Lower lobe of right lung (tissue), 2 donors: Measurements from ENCODE around the gene RBM3. TPM values are rescaled to one million over a fixed set of nuclear protein-coding genes. Genes with fewer than 3 reads are reported as not detected.

ENCODE experiments used
- ATAC-seq, 2 donors: fragments of 200-7000 bp; cut with Tn5 transposase; one replicate each; pipeline ENCODE4 v1.9.1; 2020 to 2022; ENCODE audit warnings: mild to moderate bottlenecking in 2 of 2, moderate library complexity in 2 of 2
- DNase-seq: peaks from one replicate; pipeline ENCODE4 v3.0.0-alpha.2; 2020
- H3K27ac ChIP-seq: fragments of 200-600 bp; one replicate; pipeline ENCODE4 v1.8.0; 2022
- H3K27me3 ChIP-seq: fragments of 200-600 bp; one replicate; pipeline ENCODE4 v1.8.0; 2022; ENCODE audit warnings: low read depth
- H3K36me3 ChIP-seq: fragments of 200-600 bp; one replicate; pipeline ENCODE4 v1.8.0; 2022; ENCODE audit warnings: mild to moderate bottlenecking
- H3K4me1 ChIP-seq: fragments of 200-600 bp; one replicate; pipeline ENCODE4 v1.8.0; 2022
- H3K4me3 ChIP-seq: fragments of 200-600 bp; one replicate; pipeline ENCODE4 v1.8.0; 2022; ENCODE audit warnings: mild to moderate bottlenecking
- H3K9me3 ChIP-seq: fragments of 200-600 bp; one replicate; pipeline ENCODE4 v1.8.0; 2022
- intact Hi-C: fragments of 100-400 bp; cut with DNase I; formaldehyde crosslinking; loops from one replicate; pipeline ENCODE4 v1.11.0; 2022
- total RNA-seq: library from RNA; stranded (reverse); fragmentation: NEBNext Ultra II Directional; extraction: Animal tissue kit (Norgen Biotek cat#: 25700); gene quantifications from one replicate; pipeline ENCODE4 v1.2.1, GENCODE V29; 2021
- TF ChIP-seq, protein P1 (sequence below): fragments of 200-600 bp; IDR thresholded peaks from one replicate; pipeline ENCODE4 v1.8.0; 2022; ENCODE audit warnings: antibody characterized with exemption, mild to moderate bottlenecking
- donor health status: DM: no; HTN: yes; CAD: no; lungs with severe emphysema.

Gene RBM3
- total RNA-seq, 1 donor from 2014 or later = 157 TPM

DNA sequence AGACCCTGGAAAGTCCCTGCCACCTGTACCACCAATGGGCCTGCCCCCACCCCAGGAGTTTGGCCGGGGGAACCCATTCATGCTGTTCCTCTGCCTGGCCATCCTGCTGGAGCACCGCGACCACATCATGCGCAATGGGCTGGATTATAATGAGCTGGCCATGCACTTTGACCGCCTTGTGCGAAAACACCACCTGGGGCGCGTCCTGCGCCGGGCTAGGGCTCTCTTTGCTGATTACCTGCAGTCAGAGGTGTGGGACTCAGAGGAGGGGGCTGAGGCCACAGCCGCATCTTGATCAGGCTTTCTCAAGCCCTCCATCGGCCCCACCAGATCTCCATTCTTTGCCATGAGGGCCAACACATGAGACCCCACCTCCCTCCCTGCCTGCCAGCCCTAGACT, 13.6 kb upstream of the RBM3 start:
- H3K27me3 ChIP-seq = no peaks in the 10 kb centered on the region
- intact Hi-C loops = no loop called here
- DNase-seq (no peak), ATAC-seq (no peak)
- H3K27ac ChIP-seq = no peak overlapping the region
- peaks cover 50% of the 10 kb centered on the region for H3K36me3 ChIP-seq
- H3K9me3 ChIP-seq = no peaks in the 10 kb centered on the region
- TF ChIP-seq, protein P1, sequence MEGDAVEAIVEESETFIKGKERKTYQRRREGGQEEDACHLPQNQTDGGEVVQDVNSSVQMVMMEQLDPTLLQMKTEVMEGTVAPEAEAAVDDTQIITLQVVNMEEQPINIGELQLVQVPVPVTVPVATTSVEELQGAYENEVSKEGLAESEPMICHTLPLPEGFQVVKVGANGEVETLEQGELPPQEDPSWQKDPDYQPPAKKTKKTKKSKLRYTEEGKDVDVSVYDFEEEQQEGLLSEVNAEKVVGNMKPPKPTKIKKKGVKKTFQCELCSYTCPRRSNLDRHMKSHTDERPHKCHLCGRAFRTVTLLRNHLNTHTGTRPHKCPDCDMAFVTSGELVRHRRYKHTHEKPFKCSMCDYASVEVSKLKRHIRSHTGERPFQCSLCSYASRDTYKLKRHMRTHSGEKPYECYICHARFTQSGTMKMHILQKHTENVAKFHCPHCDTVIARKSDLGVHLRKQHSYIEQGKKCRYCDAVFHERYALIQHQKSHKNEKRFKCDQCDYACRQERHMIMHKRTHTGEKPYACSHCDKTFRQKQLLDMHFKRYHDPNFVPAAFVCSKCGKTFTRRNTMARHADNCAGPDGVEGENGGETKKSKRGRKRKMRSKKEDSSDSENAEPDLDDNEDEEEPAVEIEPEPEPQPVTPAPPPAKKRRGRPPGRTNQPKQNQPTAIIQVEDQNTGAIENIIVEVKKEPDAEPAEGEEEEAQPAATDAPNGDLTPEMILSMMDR = no peak
- no peaks in the 10 kb centered on the region for H3K4me1 ChIP-seq
- no peak overlapping the region for H3K4me3 ChIP-seq

DNA sequence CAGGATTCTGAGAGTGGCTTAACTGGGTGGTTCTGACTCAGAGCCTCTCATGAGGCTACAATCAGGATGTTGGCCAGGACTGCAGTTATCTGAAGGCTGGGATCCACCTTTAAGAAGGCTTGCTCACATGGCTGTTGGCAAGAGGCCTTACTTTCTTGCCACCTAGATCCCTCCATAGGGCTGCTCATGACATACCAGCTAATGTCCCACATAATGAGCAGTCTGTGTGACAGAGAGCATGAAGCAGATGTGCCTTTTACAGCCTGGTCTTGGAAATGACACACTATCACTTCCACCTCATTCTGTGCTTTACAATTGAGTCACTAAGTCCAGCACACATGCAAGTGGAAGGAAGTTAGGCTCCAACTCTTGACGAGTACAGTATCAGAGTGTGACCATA, 4.3 kb upstream of the RBM3 start:
- no peaks in the 10 kb centered on the region for H3K9me3 ChIP-seq
- H3K36me3 ChIP-seq = no peaks in the 10 kb centered on the region
- no peaks in the 10 kb centered on the region for H3K4me1 ChIP-seq
- H3K4me3 ChIP-seq = no peak overlapping the region
- TF ChIP-seq, protein P1 = no peak
- ATAC-seq (no peak), DNase-seq (no peak)
- H3K27me3 ChIP-seq = no peaks in the 10 kb centered on the region
- H3K27ac ChIP-seq = no peak overlapping the region
- intact Hi-C loops = no loop called here

DNA sequence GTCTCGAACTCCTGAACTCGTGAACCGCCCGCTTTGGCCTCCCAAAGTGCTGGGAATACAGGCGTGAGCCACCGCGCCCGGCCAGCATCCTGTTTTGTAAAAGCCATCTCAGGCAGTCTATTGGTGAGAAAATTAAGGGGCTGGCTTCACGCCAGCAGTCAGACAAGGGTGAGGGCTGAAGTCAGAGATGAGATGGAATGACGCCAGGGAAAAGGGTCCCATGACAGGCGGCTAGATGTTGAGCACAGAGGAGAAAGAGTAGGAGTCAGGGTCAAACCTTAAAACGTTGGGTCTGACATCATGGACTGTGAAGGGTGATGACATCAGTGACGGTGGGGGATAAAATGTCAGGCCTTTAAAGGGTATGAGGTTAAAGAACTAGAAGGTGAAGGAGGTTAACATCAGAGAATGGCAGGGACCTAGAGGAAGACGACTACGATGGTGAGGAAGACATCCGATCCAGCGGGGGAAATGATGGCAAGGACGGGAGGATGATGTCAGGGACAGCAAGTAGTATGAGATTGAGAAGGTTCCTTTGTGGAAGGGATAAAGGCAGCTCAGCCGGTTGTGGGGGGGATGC, 504 bp upstream of the RBM3 start:
- intact Hi-C loops = no loop called here
- Histone ChIP-seq H3K9me3 (no peaks in the 10 kb centered on the region), H3K27me3 (no peaks in the 10 kb centered on the region), H3K36me3 (peaks cover 38% of the 10 kb centered on the region), H3K4me1 (peaks cover 16% of the 10 kb centered on the region), H3K27ac (peak overlapping the region; percentile 99), H3K4me3 (peak overlapping the region; percentile 69)
- TF ChIP-seq, protein P1 = no peak
- DNase-seq = peak; percentile 46
- peak; percentile 4 for ATAC-seq

DNA sequence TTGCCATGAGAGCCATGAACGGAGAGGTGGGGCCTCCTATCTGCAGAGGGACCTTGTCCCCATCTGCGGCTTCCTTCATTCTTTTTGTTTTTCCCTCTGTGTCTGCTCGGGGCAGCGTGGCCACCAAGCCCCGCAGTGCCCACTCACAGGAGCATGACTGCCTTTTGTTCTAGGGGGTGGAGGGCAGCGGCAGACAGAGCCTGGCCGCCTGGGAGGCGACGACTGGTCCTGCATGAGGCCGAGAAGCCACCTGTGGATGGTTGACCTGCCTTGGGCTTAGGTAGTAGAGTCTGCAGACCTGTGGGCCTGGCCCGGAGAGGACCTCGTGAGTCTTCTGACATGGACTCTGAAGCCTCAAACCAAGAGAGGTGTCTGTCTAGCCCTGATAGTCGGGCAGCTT, 1.4 kb downstream of the RBM3 start:
- H3K36me3 ChIP-seq = peaks cover 48% of the 10 kb centered on the region
- DNase-seq = no peak
- peak overlapping the region; percentile 69 for H3K4me3 ChIP-seq
- H3K27ac ChIP-seq = peak overlapping the region; percentile 99
- no peaks in the 10 kb centered on the region for H3K27me3 ChIP-seq
- intact Hi-C loops = no loop called here
- ATAC-seq = no peak
- no peaks in the 10 kb centered on the region for H3K9me3 ChIP-seq
- TF ChIP-seq, protein P1 = no peak
- H3K4me1 ChIP-seq = peaks cover 16% of the 10 kb centered on the region

DNA sequence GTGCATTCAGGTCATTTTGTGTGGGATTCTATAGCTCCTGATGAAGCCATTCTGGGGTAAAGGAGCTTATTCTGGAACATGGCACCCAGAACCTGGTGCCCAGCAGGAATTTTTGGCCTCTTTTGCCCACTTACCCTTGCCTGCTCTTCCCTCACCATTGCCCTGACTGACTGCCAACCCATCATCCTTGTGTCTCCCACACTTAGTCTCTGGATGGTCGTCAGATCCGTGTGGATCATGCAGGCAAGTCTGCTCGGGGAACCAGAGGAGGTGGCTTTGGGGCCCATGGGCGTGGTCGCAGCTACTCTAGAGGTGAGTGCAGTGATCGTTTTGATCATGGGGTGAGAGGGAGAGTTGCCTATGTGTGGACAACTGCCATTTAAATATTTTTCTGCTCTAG, 1.8 kb downstream of the RBM3 start:
- Histone ChIP-seq H3K9me3 (no peaks in the 10 kb centered on the region), H3K4me1 (peaks cover 16% of the 10 kb centered on the region), H3K27ac (no peak overlapping the region), H3K36me3 (peaks cover 48% of the 10 kb centered on the region), H3K27me3 (no peaks in the 10 kb centered on the region), H3K4me3 (peak overlapping the region; percentile 69)
- TF ChIP-seq, protein P1 = no peak
- ATAC-seq (no peak), DNase-seq (no peak)
- intact Hi-C loops = no loop called here
